Fibroblast of lung (primary cell): ENCODE results near the gene DDX51.

ENCODE experiments used
- EZH2 ChIP-seq: IDR thresholded peaks from 2 replicates; pipeline ENCODE4 v1.5.1; 2012; ENCODE audit warnings: low read length, control low read depth, mild to moderate bottlenecking; ENCODE audit errors: missing control alignments
- TF ChIP-seq, protein P1 (sequence below), 2 donors: IDR thresholded peaks in 1 of 2; conservative IDR thresholded peaks in 1 of 2; 1 replicate in 1 of 2; 2 replicates in 1 of 2; pipeline ENCODE4 v1.5.1; 2011 to 2012; ENCODE audit warnings: low read length in 2 of 2, control low read depth in 1 of 2, inconsistent platforms in 1 of 2, low read depth in 1 of 2, mild to moderate bottlenecking in 1 of 2

DNA sequence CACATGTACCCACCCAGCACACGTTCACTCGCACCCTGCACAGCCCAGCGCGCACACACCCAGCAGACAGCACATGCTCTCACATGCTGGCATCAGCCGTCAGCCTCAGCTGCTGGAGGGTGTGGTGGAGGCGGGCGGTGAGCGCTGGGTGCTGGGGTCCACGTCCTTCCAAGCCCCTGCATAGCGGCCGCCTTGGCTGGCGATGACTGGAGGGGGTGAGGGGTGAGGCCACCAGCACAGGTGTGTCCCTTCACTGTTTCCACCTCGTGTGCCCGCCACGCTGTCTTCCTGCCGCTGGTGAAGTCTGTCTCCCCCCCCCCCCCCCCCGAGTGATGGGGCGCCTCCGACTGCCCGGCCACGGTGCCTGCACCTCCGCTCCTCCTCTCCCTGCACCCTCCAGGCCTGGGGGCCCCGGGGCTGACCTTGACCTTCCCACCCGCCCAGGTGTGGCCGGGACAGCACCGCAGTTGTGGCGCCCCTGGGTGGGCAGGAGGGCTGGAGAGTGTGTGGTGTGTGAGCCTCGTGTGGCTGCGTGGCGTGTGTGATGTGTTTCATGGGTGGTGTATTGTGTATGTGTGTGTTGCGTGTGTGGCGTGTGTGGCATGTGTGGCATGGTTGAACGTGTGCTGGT lies 37.6 kb upstream of the DDX51 start:
- TF ChIP-seq, protein P1, sequence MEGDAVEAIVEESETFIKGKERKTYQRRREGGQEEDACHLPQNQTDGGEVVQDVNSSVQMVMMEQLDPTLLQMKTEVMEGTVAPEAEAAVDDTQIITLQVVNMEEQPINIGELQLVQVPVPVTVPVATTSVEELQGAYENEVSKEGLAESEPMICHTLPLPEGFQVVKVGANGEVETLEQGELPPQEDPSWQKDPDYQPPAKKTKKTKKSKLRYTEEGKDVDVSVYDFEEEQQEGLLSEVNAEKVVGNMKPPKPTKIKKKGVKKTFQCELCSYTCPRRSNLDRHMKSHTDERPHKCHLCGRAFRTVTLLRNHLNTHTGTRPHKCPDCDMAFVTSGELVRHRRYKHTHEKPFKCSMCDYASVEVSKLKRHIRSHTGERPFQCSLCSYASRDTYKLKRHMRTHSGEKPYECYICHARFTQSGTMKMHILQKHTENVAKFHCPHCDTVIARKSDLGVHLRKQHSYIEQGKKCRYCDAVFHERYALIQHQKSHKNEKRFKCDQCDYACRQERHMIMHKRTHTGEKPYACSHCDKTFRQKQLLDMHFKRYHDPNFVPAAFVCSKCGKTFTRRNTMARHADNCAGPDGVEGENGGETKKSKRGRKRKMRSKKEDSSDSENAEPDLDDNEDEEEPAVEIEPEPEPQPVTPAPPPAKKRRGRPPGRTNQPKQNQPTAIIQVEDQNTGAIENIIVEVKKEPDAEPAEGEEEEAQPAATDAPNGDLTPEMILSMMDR (conservative IDR thresholded peaks at IDR 0.05 in 1 of 2, IDR thresholded peaks at IDR 0.05 in 1 of 2; ENCODE audit: low read depth in 1 of 2, low read length in 2 of 2): no peak
- no peak for TF ChIP-seq EZH2
